Mesenchymal stem cell (in vitro differentiated cells and primary cell): Measurements from ENCODE around the gene FOXC2.

Experiments
- DNase-seq: peaks from one replicate; pipeline ENCODE4 v3.0.0-alpha.2; 2013
- H2AFZ ChIP-seq: one replicate; pipeline ENCODE4 v1.6.1; 2013; ENCODE audit warnings: low read depth, mild to moderate bottlenecking, control low read depth, inconsistent platforms, low read length, moderate library complexity
- H2AK5ac ChIP-seq: 2 replicates; pipeline ENCODE4 v1.6.1; 2013; ENCODE audit warnings: low read length, moderate library complexity, mild to moderate bottlenecking, inconsistent platforms; ENCODE audit not compliant: severe bottlenecking
- H2BK120ac ChIP-seq: one replicate; pipeline ENCODE4 v1.6.1; 2013; ENCODE audit warnings: low read depth, mild to moderate bottlenecking, inconsistent platforms, low read length, moderate library complexity
- H2BK12ac ChIP-seq, 2 experiments: one replicate each; pipeline ENCODE4 v1.6.1; 2013; ENCODE audit warnings: inconsistent platforms in 2 of 2, low read length in 2 of 2, mild to moderate bottlenecking in 2 of 2, moderate library complexity in 2 of 2, control low read depth in 1 of 2
- H2BK15ac ChIP-seq: one replicate; pipeline ENCODE4 v1.6.1; 2013; ENCODE audit warnings: mild to moderate bottlenecking, low read depth, inconsistent platforms; ENCODE audit not compliant: poor library complexity, severe bottlenecking
- H2BK5ac ChIP-seq: 2 replicates; pipeline ENCODE4 v1.6.1; 2013; ENCODE audit warnings: low read depth, mild to moderate bottlenecking, low read length, control low read depth, inconsistent platforms; ENCODE audit not compliant: poor library complexity, severe bottlenecking
- H3K14ac ChIP-seq, 2 experiments: one replicate each; pipeline ENCODE4 v1.6.1; 2013; ENCODE audit warnings: inconsistent platforms in 2 of 2, low read length in 2 of 2, control low read depth in 1 of 2, mild to moderate bottlenecking in 1 of 2, moderate library complexity in 1 of 2
- H3K18ac ChIP-seq, 2 experiments: one replicate each; pipeline ENCODE4 v1.6.1; 2013; ENCODE audit warnings: inconsistent platforms in 2 of 2, low read length in 2 of 2, control low read depth in 1 of 2, low read depth in 1 of 2, mild to moderate bottlenecking in 1 of 2
- H3K23ac ChIP-seq, 2 experiments: one replicate each; pipeline ENCODE4 v1.6.1; 2013; ENCODE audit warnings: inconsistent platforms in 2 of 2, low read length in 2 of 2, mild to moderate bottlenecking in 2 of 2, moderate library complexity in 2 of 2, control low read depth in 1 of 2
- H3K27ac ChIP-seq: 2 replicates; pipeline ENCODE4 v1.5.1; 2013; ENCODE audit warnings: mild to moderate bottlenecking, moderate library complexity, low read length, control low read depth, inconsistent platforms; ENCODE audit not compliant: poor library complexity, severe bottlenecking
- H3K27me3 ChIP-seq, 2 experiments: 2 replicates each; pipeline versions ENCODE4 v1.6.1 to v1.7.0; 2013; ENCODE audit warnings: low read length in 2 of 2, mild to moderate bottlenecking in 2 of 2, moderate library complexity in 2 of 2, control low read depth in 1 of 2, inconsistent platforms in 1 of 2; ENCODE audit not compliant: control insufficient read depth in 1 of 2, insufficient read depth in 1 of 2
- H3K36me3 ChIP-seq, 2 experiments: 2 replicates each; pipeline versions ENCODE4 v1.6.1 to v1.7.0; 2013; ENCODE audit warnings: low read length in 2 of 2, control low read depth in 1 of 2, inconsistent platforms in 1 of 2, low read depth in 1 of 2, mild to moderate bottlenecking in 1 of 2; ENCODE audit not compliant: insufficient read depth in 2 of 2, control insufficient read depth in 1 of 2
- H3K4ac ChIP-seq, 2 experiments: one replicate each; pipeline ENCODE4 v1.6.1; 2013; ENCODE audit warnings: inconsistent platforms in 2 of 2, low read length in 2 of 2, mild to moderate bottlenecking in 2 of 2, moderate library complexity in 2 of 2, control low read depth in 1 of 2, low read depth in 1 of 2
- H3K4me1 ChIP-seq: 2 replicates; pipeline ENCODE4 v1.6.1; 2013; ENCODE audit warnings: low read depth, low read length, control low read depth; ENCODE audit not compliant: control insufficient read depth, insufficient read depth
- H3K4me2 ChIP-seq: 2 replicates; pipeline ENCODE4 v1.6.1; 2013; ENCODE audit warnings: low read length, mild to moderate bottlenecking, inconsistent platforms; ENCODE audit not compliant: poor library complexity, severe bottlenecking
- H3K4me3 ChIP-seq, 2 experiments: 2 replicates each; pipeline versions ENCODE4 v1.5.1 to v1.7.0; 2013; ENCODE audit warnings: low read length in 2 of 2, mild to moderate bottlenecking in 2 of 2, control low read depth in 1 of 2, low read depth in 1 of 2; ENCODE audit not compliant: insufficient read depth in 1 of 2
- H3K79me1 ChIP-seq: replicated peaks from 2 replicates; pipeline ENCODE4 v1.6.1; 2013; ENCODE audit warnings: mild to moderate bottlenecking, control low read depth, low read length, inconsistent platforms; ENCODE audit not compliant: poor library complexity, severe bottlenecking
- H3K9ac ChIP-seq: 2 replicates; pipeline ENCODE4 v1.7.0; 2013; ENCODE audit warnings: mild to moderate bottlenecking, low read length, moderate library complexity
- H3K9me3 ChIP-seq: 2 replicates; pipeline ENCODE4 v1.7.0; 2013; ENCODE audit warnings: mild to moderate bottlenecking, low read length; ENCODE audit not compliant: control insufficient read depth
- H4K8ac ChIP-seq: one replicate; pipeline ENCODE4 v1.6.1; 2013; ENCODE audit warnings: inconsistent platforms, mild to moderate bottlenecking, low read length, moderate library complexity
- H4K91ac ChIP-seq: one replicate; pipeline ENCODE4 v1.6.1; 2013; ENCODE audit warnings: mild to moderate bottlenecking, low read length, inconsistent platforms
- WGBS: methylation state at CpG from one replicate; pipeline ENCODE4 v1.1.7; 2013; ENCODE audit warnings: mixed read lengths; 5-methylcytosine and 5-hydroxymethylcytosine counted together

The FOXC2 gene

DNA sequence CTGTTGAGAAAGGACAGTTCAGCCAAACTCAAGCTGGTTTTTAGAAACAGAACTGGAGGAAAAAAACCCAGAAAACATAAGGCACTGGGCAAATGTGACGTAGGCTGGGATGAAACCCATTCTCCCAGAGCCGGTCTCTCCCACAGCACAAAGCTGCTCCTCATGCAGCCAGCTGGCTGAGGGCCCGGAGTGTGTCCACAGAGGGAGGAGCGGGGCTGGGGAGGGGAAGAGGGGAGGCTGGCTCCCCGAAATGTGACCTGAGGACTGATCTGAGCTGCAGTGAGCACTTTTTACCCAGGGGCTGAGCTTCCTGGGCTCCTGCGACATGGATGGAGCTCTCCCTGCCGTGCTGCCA is 35.5 kb upstream of the FOXC2 start:
- H3K36me3 ChIP-seq, result peaks cover 17 to 39% of the 10 kb centered on the region in 2 experiments
- no peak overlapping the region for H4K91ac ChIP-seq
- no peak overlapping the region for H2AK5ac ChIP-seq
- no peak overlapping the region for H2BK5ac ChIP-seq
- no peak overlapping the region for H2BK120ac ChIP-seq
- H4K8ac ChIP-seq, result no peak overlapping the region
- no peak overlapping the region for H3K4ac ChIP-seq
- H3K4me3 ChIP-seq, result no peak overlapping the region
- no peaks in the 10 kb centered on the region for H3K4me1 ChIP-seq
- H3K9me3 ChIP-seq, result no peaks in the 10 kb centered on the region
- no peak overlapping the region for H3K23ac ChIP-seq
- H3K79me1 ChIP-seq, result no peaks in the 10 kb centered on the region
- 98% methylated on average over 7 of the region's 7 CpGs for WGBS
- H3K27ac ChIP-seq, result no peak overlapping the region
- no peak overlapping the region for H2BK12ac ChIP-seq
- H3K27me3 ChIP-seq, result peaks cover 0 to 4% of the 10 kb centered on the region in 2 experiments
- H3K9ac ChIP-seq, result no peak overlapping the region
- no peak for DNase-seq
- no peak overlapping the region for H3K18ac ChIP-seq
- H2BK15ac ChIP-seq, result no peak overlapping the region
- H3K4me2 ChIP-seq, result no peak overlapping the region
- no peak overlapping the region for H2AFZ ChIP-seq
- H3K14ac ChIP-seq, result no peak overlapping the region

DNA sequence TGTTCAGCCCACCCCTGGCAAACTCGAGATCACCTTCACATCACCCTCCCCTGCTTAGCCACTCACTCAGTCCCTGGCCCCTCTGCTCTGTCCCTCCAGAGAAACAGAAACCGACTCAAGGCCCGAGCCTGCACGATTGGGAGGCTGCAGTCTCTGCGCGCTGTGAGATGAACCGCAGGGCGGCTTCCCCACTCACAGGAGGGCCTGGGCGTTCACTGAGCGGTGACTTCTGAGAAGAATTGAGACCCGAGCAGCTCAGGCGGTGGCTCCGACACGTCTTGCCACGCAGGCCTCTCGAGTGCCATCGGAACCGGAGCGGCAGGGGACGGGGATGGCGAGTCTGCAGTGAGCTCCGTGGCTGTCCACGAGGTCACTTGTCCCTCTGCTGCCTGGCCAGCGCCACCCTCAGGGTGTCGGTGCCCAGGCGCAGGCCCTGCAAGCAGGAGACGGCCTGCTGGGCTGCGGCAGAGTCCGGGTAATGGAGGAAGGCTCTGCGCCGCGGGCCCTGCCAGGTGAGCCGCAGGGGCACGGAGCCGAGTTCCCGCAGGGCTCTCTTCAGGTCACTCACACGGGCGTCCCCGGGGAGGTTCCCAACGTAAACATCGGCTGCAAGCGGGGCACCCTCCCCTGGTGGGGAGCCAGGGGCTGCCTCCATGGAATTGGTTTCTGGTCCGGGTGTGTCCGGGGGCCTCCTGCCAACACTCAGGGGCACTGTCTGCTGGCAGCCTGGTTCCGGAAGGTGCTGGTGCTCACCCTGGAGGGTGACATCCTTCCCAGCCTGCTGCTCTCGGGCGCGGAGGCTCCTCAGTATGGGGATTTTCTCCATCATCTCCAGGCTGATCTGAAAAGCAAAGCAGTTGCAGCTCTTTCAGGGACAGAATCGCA is 34.7 kb upstream of the FOXC2 start:
- WGBS, result 94% methylated on average over 49 of the region's 49 CpGs
- Histone ChIP-seq H2BK15ac (peak overlapping the region; percentile 33), H3K79me1 (no peaks in the 10 kb centered on the region)

DNA sequence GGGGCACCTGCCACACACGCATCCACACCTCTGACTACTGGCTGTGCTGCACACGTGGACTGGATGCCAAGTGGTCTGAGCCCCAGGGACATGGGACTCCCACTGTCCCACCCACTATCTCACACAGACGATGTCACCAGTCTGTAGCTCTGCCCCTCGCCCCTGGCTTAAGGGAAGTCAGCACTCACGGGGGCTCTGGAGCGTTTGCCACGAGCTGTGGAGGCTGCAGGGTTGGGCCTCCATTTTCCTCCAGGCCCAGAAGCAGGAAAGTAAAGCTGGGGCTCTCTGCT is 34.2 kb upstream of the FOXC2 start:
- WGBS, result 93% methylated on average over 7 of the region's 7 CpGs
- Histone ChIP-seq H2BK12ac (no peak overlapping the region), H3K36me3 (peaks cover 30 to 45% of the 10 kb centered on the region in 2 experiments), H3K27me3 (no peaks in the 10 kb centered on the region), H3K4me1 (no peaks in the 10 kb centered on the region), H4K91ac (no peak overlapping the region), H3K14ac (no peak overlapping the region), H3K79me1 (peaks cover under 1% of the 10 kb centered on the region), H3K4ac (no peak overlapping the region), H2BK5ac (no peak overlapping the region), H3K4me3 (no peak overlapping the region), H3K27ac (no peak overlapping the region), H2BK15ac (peak overlapping the region; percentile 33), H3K18ac (no peak overlapping the region), H3K9me3 (no peaks in the 10 kb centered on the region), H2AK5ac (no peak overlapping the region), H3K23ac (no peak overlapping the region), H3K9ac (no peak overlapping the region), H2BK120ac (no peak overlapping the region), H2AFZ (no peak overlapping the region), H4K8ac (no peak overlapping the region), H3K4me2 (no peak overlapping the region)
- DNase-seq, result no peak

More for the DNA sequence above, 34.7 kb upstream of the FOXC2 start:
- no peak overlapping the region for H3K4me3 ChIP-seq
- H2AFZ ChIP-seq, result no peak overlapping the region
- no peaks in the 10 kb centered on the region for H3K27me3 ChIP-seq
- H3K14ac ChIP-seq, result no peak overlapping the region
- no peak overlapping the region for H4K8ac ChIP-seq
- H3K36me3 ChIP-seq, result peaks cover 24 to 45% of the 10 kb centered on the region in 2 experiments
- no peak overlapping the region for H2BK5ac ChIP-seq
- no peak overlapping the region for H3K9ac ChIP-seq
- no peak overlapping the region for H2BK12ac ChIP-seq
- no peak overlapping the region for H2AK5ac ChIP-seq
- no peak overlapping the region for H4K91ac ChIP-seq
- H3K9me3 ChIP-seq, result no peaks in the 10 kb centered on the region
- no peak overlapping the region for H3K23ac ChIP-seq
- no peak overlapping the region for H3K4ac ChIP-seq
- DNase-seq, result no peak
- no peak overlapping the region for H3K4me2 ChIP-seq
- no peak overlapping the region for H2BK120ac ChIP-seq
- no peaks in the 10 kb centered on the region for H3K4me1 ChIP-seq
- H3K18ac ChIP-seq, result no peak overlapping the region
- H3K27ac ChIP-seq, result no peak overlapping the region

DNA sequence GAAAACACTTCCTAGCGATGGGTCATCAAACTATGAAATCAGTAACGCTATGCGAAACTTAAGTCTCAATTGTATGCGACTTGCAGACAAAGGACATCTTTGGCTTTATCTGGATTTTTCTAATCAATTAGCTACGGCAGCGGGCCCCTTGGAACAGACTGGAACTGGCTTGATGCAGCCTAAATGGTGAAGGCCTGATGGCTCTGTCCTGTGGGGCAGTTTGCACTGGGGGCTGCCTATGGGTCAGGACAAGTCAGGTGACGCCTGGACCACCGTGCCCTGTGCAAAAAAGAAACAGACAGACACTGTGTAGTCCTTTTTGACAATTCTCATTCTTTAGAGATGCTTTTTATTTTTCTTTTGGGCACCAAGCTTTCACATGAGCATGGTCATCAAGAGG is 33.6 kb upstream of the FOXC2 start:
- no peak for DNase-seq
- Histone ChIP-seq H4K91ac (no peak overlapping the region), H3K79me1 (peaks cover 2% of the 10 kb centered on the region), H2BK120ac (no peak overlapping the region), H3K9me3 (no peaks in the 10 kb centered on the region), H3K9ac (no peak overlapping the region), H2BK5ac (no peak overlapping the region), H2BK15ac (no peak overlapping the region), H2BK12ac (no peak overlapping the region), H3K4ac (no peak overlapping the region), H3K14ac (no peak overlapping the region), H3K18ac (no peak overlapping the region), H3K23ac (no peak overlapping the region), H3K4me2 (no peak overlapping the region), H3K4me1 (no peaks in the 10 kb centered on the region), H2AK5ac (no peak overlapping the region), H4K8ac (no peak overlapping the region), H3K36me3 (peaks cover 36 to 51% of the 10 kb centered on the region in 2 experiments), H3K27ac (no peak overlapping the region), H3K4me3 (no peak overlapping the region), H3K27me3 (no peaks in the 10 kb centered on the region), H2AFZ (no peak overlapping the region)
- 98% methylated on average over 8 of the region's 8 CpGs for WGBS
